ENCODE measurements around the gene PKP2. TPM values are rescaled to one million over a fixed set of nuclear protein-coding genes. Genes with fewer than 3 reads are reported as not detected.

PKP2 gene
- total and polyA plus RNA-seq, 2 of the 13 experiments (the other 11 are each of a cell fraction or from before 2014, with no cell fraction given), result 15.1 to 25.3 TPM

- no peak for TF ChIP-seq ZNF7 (CRISPR knock-in tag; IDR thresholded peaks at IDR 0.05)
- TF ChIP-seq, protein P1, sequence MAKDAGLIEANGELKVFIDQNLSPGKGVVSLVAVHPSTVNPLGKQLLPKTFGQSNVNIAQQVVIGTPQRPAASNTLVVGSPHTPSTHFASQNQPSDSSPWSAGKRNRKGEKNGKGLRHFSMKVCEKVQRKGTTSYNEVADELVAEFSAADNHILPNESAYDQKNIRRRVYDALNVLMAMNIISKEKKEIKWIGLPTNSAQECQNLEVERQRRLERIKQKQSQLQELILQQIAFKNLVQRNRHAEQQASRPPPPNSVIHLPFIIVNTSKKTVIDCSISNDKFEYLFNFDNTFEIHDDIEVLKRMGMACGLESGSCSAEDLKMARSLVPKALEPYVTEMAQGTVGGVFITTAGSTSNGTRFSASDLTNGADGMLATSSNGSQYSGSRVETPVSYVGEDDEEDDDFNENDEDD (CRISPR knock-in tag; IDR thresholded peaks at IDR 0.05; ENCODE audit: borderline replicate concordance), result peak; percentile 26; the same call in 1 of the 2 replicates
- TF ChIP-seq RXRA (CRISPR knock-in tag; IDR thresholded peaks at IDR 0.05), result no peak
- no peak for TF ChIP-seq MATR3 (CRISPR knock-in tag; IDR thresholded peaks at IDR 0.05)
- peak; percentile 87 for TF ChIP-seq POLR2AphosphoS5 (IDR thresholded peaks at IDR 0.05; ENCODE audit: low read depth, low read length)
- TF ChIP-seq, protein P2, sequence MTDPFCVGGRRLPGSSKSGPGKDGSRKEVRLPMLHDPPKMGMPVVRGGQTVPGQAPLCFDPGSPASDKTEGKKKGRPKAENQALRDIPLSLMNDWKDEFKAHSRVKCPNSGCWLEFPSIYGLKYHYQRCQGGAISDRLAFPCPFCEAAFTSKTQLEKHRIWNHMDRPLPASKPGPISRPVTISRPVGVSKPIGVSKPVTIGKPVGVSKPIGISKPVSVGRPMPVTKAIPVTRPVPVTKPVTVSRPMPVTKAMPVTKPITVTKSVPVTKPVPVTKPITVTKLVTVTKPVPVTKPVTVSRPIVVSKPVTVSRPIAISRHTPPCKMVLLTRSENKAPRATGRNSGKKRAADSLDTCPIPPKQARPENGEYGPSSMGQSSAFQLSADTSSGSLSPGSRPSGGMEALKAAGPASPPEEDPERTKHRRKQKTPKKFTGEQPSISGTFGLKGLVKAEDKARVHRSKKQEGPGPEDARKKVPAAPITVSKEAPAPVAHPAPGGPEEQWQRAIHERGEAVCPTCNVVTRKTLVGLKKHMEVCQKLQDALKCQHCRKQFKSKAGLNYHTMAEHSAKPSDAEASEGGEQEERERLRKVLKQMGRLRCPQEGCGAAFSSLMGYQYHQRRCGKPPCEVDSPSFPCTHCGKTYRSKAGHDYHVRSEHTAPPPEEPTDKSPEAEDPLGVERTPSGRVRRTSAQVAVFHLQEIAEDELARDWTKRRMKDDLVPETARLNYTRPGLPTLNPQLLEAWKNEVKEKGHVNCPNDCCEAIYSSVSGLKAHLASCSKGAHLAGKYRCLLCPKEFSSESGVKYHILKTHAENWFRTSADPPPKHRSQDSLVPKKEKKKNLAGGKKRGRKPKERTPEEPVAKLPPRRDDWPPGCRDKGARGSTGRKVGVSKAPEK (CRISPR knock-in tag; IDR thresholded peaks at IDR 0.05; ENCODE audit: borderline replicate concordance), result no peak
- TF ChIP-seq MIER2 (CRISPR knock-in tag; IDR thresholded peaks at IDR 0.05), result peak; percentile 16; the same call in 1 of the 2 replicates
- peak; percentile 79 for TF ChIP-seq THAP11 (CRISPR knock-in tag; IDR thresholded peaks at IDR 0.05)
- peak; percentile 91 for TF ChIP-seq ZNF143 (CRISPR knock-in tag; IDR thresholded peaks at IDR 0.05)
- 0 out of 2 replicates have a peak, but pooled peaks have one; percentile 23 for TF ChIP-seq FOXA3 (CRISPR knock-in tag; IDR thresholded peaks at IDR 0.05)
- peak; percentile 95 for TF ChIP-seq ZNF687 (CRISPR knock-in tag; IDR thresholded peaks at IDR 0.05)
- 0 out of 2 replicates have a peak, but pooled peaks have one; percentile 6 for TF ChIP-seq SPEN (CRISPR knock-in tag; IDR thresholded peaks at IDR 0.05; ENCODE audit: low read depth)
- no peak for TF ChIP-seq HOXA9 (CRISPR knock-in tag; IDR thresholded peaks at IDR 0.05; ENCODE audit: borderline replicate concordance)
- no peak for TF ChIP-seq ZNF264 (CRISPR knock-in tag; IDR thresholded peaks at IDR 0.05)
- peak; percentile 71; the same call in 1 of the 2 replicates for TF ChIP-seq SIN3A (IDR thresholded peaks at IDR 0.05; ENCODE audit: borderline replicate concordance, low read depth, low read length)
- no peak for TF ChIP-seq PHB2 (IDR thresholded peaks at IDR 0.05; ENCODE audit: partially characterized antibody)
- no peak for TF ChIP-seq ZNF644 (CRISPR knock-in tag; IDR thresholded peaks at IDR 0.05; ENCODE audit: low read depth)
- TF ChIP-seq ARID2 (CRISPR knock-in tag; IDR thresholded peaks at IDR 0.05; ENCODE audit: borderline replicate concordance), result no peak
- TF ChIP-seq KDM3A (CRISPR knock-in tag; IDR thresholded peaks at IDR 0.05; ENCODE audit: low read depth), result no peak
- no peak for TF ChIP-seq ZMAT3 (CRISPR knock-in tag; conservative IDR thresholded peaks at IDR 0.05)
- no peak for TF ChIP-seq HIC2 (CRISPR knock-in tag; IDR thresholded peaks at IDR 0.05; ENCODE audit: low read depth)
Observed at GRCh38 chr12:32755654-32756475, 140.7 kb downstream of the PKP2 start, which contains the start of gene YARS2 (continued).
